AG09309 (cell line): Measurements from ENCODE around the gene GGT6.

Experiments
- DNase-seq: peaks from one replicate; pipeline ENCODE4 v3.0.0-alpha.2; 2010; ENCODE audit warnings: low read depth
- H3K4me3 ChIP-seq: 2 replicates; pipeline ENCODE4 v1.5.1; 2011; ENCODE audit warnings: mild to moderate bottlenecking, low read depth, low read length, moderate library complexity; ENCODE audit not compliant: control insufficient read depth
- CTCF ChIP-seq: IDR thresholded peaks from 2 replicates; pipeline ENCODE4 v1.5.1; 2011; ENCODE audit warnings: mild to moderate bottlenecking, low read depth, low read length, inconsistent platforms; ENCODE audit not compliant: insufficient read depth, control insufficient read depth; ENCODE audit errors: missing control alignments

Gene GGT6

GRCh38 chr17:4566785-4567184, 6.4 kb upstream of the GGT6 start:
- H3K4me3 ChIP-seq = no peak overlapping the region
- no peak for DNase-seq
- TF ChIP-seq CTCF = peak; percentile 83

- H3K4me3 ChIP-seq = no peak overlapping the region
- TF ChIP-seq CTCF = peak; percentile 90
- DNase-seq = peak; percentile 25
Observed at GRCh38 chr17:4565209-4566141, 5.1 kb upstream of the GGT6 start.

GRCh38 chr17:4562015-4562969, 1.9 kb upstream of the GGT6 start:
- TF ChIP-seq CTCF = no peak

GRCh38 chr17:4560837-4561256, 470 bp upstream of the GGT6 start:
- no peak for DNase-seq
- no peak for TF ChIP-seq CTCF
- no peak overlapping the region for H3K4me3 ChIP-seq

More at GRCh38 chr17:4562015-4562969, 1.9 kb upstream of the GGT6 start:
- H3K4me3 ChIP-seq = no peak overlapping the region
- DNase-seq = no peak

GRCh38 chr17:4559966-4560365, 411 bp downstream of the GGT6 start:
- TF ChIP-seq CTCF = no peak
- H3K4me3 ChIP-seq = no peak overlapping the region
- no peak for DNase-seq

GRCh38 chr17:4559139-4559791, 1.1 kb downstream of the GGT6 start:
- DNase-seq = no peak
- no peak for TF ChIP-seq CTCF
- H3K4me3 ChIP-seq = no peak overlapping the region
